Keratinocyte (primary cell): ENCODE data around the gene CIB4.

Experiments
- EZH2 ChIP-seq: IDR thresholded peaks from one replicate; pipeline ENCODE4 v1.6.1; 2012; ENCODE audit warnings: inconsistent platforms, mild to moderate bottlenecking, low read length, moderate library complexity
- TF ChIP-seq, protein P1 (sequence below), 3 experiments: IDR thresholded peaks in 1 of 3; conservative IDR thresholded peaks in 1 of 3; optimal IDR thresholded peaks in 1 of 3; 2 replicates in 2 of 3; 3 replicates in 1 of 3; pipeline versions ENCODE3 to v1.5.1; 2011; ENCODE audit warnings: low read length in 3 of 3, mild to moderate bottlenecking in 3 of 3, moderate library complexity in 2 of 3, control low read depth in 1 of 3, inconsistent platforms in 1 of 3; ENCODE audit not compliant: insufficient read depth in 2 of 3; ENCODE audit errors: extremely low read depth in 1 of 3

DNA sequence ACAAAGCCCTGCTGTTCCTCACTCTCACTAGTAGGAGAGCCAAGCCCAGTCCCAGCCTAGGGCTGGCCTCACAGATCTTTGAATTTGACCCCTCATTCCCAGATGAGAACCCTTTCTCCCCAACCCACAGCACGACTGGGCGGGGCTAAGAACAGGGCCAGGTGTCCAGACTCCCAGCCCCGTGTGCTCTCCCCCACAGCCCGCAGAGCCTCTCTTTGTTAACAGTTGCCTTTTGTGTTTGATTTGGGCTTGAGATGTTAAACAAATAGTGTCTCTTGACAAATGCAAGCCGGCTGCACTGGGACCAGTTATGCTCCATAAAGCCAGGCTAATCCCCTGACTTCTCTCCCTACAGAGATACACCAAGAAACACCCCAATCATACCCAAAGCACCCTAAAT, 46.6 kb upstream of the CIB4 start:
- TF ChIP-seq, protein P1, sequence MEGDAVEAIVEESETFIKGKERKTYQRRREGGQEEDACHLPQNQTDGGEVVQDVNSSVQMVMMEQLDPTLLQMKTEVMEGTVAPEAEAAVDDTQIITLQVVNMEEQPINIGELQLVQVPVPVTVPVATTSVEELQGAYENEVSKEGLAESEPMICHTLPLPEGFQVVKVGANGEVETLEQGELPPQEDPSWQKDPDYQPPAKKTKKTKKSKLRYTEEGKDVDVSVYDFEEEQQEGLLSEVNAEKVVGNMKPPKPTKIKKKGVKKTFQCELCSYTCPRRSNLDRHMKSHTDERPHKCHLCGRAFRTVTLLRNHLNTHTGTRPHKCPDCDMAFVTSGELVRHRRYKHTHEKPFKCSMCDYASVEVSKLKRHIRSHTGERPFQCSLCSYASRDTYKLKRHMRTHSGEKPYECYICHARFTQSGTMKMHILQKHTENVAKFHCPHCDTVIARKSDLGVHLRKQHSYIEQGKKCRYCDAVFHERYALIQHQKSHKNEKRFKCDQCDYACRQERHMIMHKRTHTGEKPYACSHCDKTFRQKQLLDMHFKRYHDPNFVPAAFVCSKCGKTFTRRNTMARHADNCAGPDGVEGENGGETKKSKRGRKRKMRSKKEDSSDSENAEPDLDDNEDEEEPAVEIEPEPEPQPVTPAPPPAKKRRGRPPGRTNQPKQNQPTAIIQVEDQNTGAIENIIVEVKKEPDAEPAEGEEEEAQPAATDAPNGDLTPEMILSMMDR (optimal IDR thresholded peaks at IDR 0.05 in 1 of 3, IDR thresholded peaks at IDR 0.05 in 1 of 3, conservative IDR thresholded peaks at IDR 0.05 in 1 of 3; ENCODE audit: extremely low read depth in 1 of 3, insufficient read depth in 2 of 3, low read length in 3 of 3) = no peak
- no peak for TF ChIP-seq EZH2
